SH-SY5Y (cell line): Measurements from ENCODE around the gene QDPR.
A peak's percentile ranks its signal among the peaks of the same experiment; 100 is the strongest.

Experiments used
- GATA2 ChIP-seq: IDR thresholded peaks from 2 replicates; pipeline ENCODE4 v1.6.1; 2011; ENCODE audit warnings: mild to moderate bottlenecking, low read depth, low read length
- GATA3 ChIP-seq: IDR thresholded peaks from 2 replicates; pipeline ENCODE4 v1.6.1; 2011; ENCODE audit warnings: low read depth, mild to moderate bottlenecking, low read length, moderate library complexity

QDPR gene

GRCh38 chr4:17512973-17513665 is 1.2 kb upstream of the QDPR start:
- TF ChIP-seq GATA2: no peak
- TF ChIP-seq GATA3: no peak

GRCh38 chr4:17511509-17511949 is 361 bp downstream of the QDPR start:
- no peak for TF ChIP-seq GATA3
- TF ChIP-seq GATA2: no peak

- TF ChIP-seq GATA3 (no peak), GATA2 (no peak)
These were observed 839 bp downstream of the QDPR start for GRCh38 chr4:17511051-17511450.

- TF ChIP-seq GATA2 (no peak), GATA3 (no peak)
These were observed 1.3 kb downstream of the QDPR start for GRCh38 chr4:17510582-17510981.

DNA sequence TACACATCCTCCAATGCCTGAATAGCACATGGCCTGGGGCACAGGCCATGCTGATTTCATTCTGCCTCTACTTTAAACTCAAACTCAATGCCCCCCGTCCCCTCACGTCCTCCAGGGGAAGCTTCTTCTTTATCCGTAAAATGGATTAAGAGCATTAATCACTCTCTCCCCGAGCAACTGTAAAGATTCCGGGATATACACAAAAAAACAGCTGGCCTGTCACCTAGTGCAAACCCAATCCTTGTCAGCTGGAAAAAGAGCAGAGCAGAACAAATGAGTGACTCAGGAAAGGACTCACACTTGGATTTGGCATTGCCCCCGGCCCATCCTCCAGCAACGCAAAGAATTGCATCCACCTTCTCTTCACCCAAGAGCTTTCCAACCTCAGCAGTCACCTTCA is 7.8 kb downstream of the QDPR start:
- TF ChIP-seq GATA2 (no peak), GATA3 (no peak)

DNA sequence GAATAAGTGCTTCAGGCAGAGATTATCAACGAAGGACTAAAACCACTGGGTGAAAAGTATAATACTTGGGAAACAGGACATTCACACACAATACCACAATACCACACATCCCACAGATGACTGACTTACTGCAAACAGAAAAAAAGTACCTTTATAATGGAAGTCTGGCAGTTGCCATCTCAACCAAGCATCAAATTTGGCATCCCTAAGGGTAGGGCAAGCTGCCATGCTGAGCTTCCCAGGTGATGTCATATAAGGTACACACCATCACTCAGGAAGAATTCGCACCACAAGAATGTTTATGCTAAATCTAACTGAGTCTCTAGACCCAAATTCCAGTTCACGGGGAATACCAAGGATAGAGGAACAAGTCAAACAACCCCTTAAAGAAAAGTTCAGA is 9.1 kb downstream of the QDPR start:
- TF ChIP-seq GATA3 (no peak), GATA2 (no peak)

- TF ChIP-seq GATA3 (no peak), GATA2 (no peak)
These were observed 11.3 kb downstream of the QDPR start for GRCh38 chr4:17500574-17500973.

DNA sequence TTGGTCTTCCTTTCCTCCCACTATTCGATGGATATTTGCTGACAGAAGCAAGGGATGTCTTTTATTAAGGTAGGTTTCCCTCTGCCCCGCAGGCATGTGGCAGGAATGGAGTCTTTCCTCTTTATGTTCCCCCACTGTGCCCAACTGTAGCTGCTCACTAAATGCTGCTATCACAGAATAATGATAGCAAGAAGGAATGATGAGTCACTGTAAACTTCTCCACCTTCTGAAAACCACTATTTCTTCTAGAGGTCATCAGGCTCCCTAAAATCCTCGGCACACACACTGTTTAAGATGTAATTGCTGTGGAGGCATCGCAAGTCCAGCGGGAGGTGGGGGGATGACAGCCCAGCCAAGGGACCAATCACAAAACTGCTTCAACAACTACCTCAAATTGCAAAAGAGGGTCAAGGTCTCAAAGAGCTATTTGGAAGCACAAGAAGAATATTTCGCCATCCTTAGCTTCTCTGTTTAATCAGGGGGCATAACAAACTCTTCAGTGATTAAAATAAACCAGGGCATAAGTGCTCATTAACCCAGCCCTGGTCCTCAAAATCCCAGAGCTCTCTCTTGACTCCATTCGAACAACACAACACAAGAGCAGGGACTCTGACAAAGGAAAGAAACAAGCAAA is 13.9 kb downstream of the QDPR start:
- TF ChIP-seq GATA2 (no peak), GATA3 (no peak)

GRCh38 chr4:17494258-17495190 is 17.4 kb downstream of the QDPR start:
- no peak for TF ChIP-seq GATA2
- TF ChIP-seq GATA3: no peak

- TF ChIP-seq GATA3: no peak
- TF ChIP-seq GATA2: no peak
These were observed 18.3 kb downstream of the QDPR start for GRCh38 chr4:17493619-17494018.

DNA sequence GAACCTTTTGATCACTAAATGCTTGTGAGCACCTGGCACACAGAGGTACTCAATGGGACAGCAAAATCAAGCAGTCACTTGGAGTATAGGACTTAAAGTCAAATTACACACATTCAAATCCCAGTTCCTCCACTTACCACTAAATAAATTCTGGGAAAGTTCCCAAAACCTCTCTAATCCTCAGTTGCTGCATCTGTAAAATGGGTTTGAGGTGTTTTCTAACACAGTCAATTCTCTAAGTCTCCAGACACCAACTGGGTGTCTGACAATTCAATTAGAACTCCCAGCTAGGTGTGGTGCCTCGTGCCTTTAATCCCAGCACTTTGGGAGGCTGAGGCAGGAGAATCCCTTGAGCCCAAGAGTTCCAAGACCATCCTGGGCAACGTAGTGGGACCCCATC is 19.0 kb downstream of the QDPR start:
- TF ChIP-seq GATA2 (no peak), GATA3 (no peak)

DNA sequence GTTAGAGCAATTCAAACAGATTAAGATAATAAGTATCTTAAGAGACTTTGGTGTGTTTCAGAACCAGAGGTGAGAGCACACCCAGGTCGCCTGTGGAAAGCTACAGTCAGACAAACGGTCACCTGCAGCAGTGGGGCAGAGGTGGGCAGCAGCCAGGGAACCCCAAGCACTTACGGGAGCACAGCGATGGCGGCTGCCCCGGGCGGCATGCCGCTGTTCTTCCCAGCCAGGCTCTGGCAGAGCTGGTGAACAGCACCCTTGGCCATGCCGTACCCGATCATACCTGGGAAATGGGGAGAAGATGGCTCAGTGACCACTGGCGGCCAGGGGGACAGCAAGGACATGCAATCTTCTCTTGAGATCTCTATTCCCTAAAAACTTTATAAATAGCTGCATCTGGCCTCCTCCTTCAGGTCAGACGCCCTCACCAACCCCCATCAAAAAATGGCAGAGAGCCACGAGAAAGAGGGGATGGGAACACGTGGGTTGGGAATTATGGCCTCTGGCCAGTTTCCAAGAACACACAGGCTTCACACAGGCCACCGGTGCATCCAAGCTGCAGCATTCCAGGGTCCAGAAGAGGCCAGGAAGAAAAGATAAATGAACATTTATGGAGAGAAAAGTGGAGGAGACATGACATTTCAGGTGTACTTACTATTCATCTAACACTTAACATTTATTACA is 19.7 kb downstream of the QDPR start:
- TF ChIP-seq GATA3 (no peak), GATA2 (peak; percentile 55)

- TF ChIP-seq GATA2: no peak
- no peak for TF ChIP-seq GATA3
These were observed 20.7 kb downstream of the QDPR start for GRCh38 chr4:17491196-17491595.

DNA sequence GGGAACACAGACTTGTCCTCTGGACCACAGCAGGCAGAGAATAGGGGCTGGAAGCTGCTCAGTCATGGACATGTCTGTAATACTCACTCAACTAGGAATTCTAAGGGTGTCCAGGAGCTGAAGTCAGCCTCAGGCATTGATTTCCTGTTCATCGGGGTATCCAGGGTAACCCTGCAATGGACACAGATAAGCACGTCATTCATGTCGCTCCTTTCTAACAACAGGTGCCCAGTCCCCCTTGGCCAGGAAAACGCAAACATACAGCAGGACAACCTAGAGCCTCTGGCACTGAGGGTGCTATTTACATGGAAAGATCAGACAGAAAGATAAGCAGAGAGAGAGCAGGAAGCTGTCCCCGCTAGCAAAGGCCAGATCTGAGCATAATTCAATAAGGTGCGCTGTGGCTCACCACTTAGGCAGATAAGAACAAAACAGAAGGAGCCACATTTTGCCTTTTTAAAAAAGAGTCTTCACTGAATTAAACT is 21.3 kb downstream of the QDPR start:
- TF ChIP-seq GATA3 (peak; percentile 99), GATA2 (peak; percentile 100)
